SH-SY5Y (cell line): ENCODE results near the gene KCNH2.

Experiments
- GATA2 ChIP-seq: IDR thresholded peaks from 2 replicates; pipeline ENCODE4 v1.6.1; 2011; ENCODE audit warnings: mild to moderate bottlenecking, low read depth, low read length
- GATA3 ChIP-seq: IDR thresholded peaks from 2 replicates; pipeline ENCODE4 v1.6.1; 2011; ENCODE audit warnings: low read depth, mild to moderate bottlenecking, low read length, moderate library complexity

GRCh38 chr7:150974468-150975391, 3.4 kb downstream of the KCNH2 start:
- TF ChIP-seq GATA2 (no peak), GATA3 (no peak)
